ENCODE measurements around the gene COL12A1.

COL12A1 gene

GRCh38 chr6:75155631-75156030 is 50.2 kb downstream of the COL12A1 start:
- H3K4me3 ChIP-seq (replicated peaks; ENCODE audit: low read depth, low read length) = no peak overlapping the region
- no peak for DNase-seq (ENCODE audit: extremely low read depth, low read depth)
- TF ChIP-seq CTCF (IDR thresholded peaks at IDR 0.05; ENCODE audit: low read depth, low read length, missing control alignments) = no peak

GRCh38 chr6:75154973-75155372 is 50.9 kb downstream of the COL12A1 start:
- H3K4me3 ChIP-seq (replicated peaks; ENCODE audit: low read depth, low read length) = no peak overlapping the region
- DNase-seq (ENCODE audit: extremely low read depth, low read depth) = no peak
- TF ChIP-seq CTCF (IDR thresholded peaks at IDR 0.05; ENCODE audit: low read depth, low read length, missing control alignments) = no peak

DNA sequence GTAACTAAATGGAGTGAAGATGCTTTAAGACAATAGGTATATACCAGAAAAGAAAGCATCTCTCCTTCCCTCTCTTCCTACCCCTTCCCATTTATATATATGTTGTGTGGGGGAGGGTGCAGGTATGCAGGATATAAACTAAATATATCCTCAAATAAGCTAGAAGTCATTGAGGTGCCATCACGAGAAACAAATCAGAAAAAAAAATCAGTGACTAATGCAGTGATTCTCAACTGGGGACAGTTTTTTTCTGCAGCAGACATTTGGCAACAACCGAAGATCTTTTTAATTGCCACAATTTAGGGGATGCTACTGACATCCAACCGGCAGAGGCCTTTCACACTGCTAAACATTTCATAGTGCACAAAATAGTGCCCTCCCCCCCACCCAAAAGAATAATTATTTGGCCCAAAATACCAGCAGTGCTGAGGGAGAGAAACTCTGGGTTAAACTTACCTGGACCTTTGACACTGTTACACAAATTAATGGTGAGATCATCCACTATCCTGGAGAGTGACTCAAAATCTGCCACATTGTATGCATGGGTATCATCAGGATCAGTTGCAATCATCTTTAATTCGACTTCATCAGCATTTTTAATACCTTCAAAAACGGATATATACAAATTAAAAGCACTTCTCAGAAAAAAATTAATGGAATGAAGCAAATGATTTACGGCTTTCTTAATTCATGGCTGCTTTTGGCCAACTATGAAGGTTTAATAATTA is 55.0 kb downstream of the COL12A1 start:
- no peak for TF ChIP-seq CTCF (IDR thresholded peaks at IDR 0.05; ENCODE audit: low read depth, low read length, missing control alignments)
- H3K4me3 ChIP-seq (replicated peaks; ENCODE audit: low read depth, low read length) = no peak overlapping the region
- DNase-seq (ENCODE audit: extremely low read depth, low read depth) = no peak

GRCh38 chr6:75149696-75150095 is 56.2 kb downstream of the COL12A1 start:
- DNase-seq (ENCODE audit: extremely low read depth, low read depth) = no peak
- TF ChIP-seq CTCF (IDR thresholded peaks at IDR 0.05; ENCODE audit: low read depth, low read length, missing control alignments) = no peak
- no peak overlapping the region for H3K4me3 ChIP-seq (replicated peaks; ENCODE audit: low read depth, low read length)

- no peak overlapping the region for H3K4me3 ChIP-seq (replicated peaks; ENCODE audit: low read depth, low read length)
- DNase-seq (ENCODE audit: extremely low read depth, low read depth) = no peak
- TF ChIP-seq CTCF (IDR thresholded peaks at IDR 0.05; ENCODE audit: low read depth, low read length, missing control alignments) = no peak
Measured at GRCh38 chr6:75149240-75149639, 56.6 kb downstream of the COL12A1 start.

- no peak for DNase-seq (ENCODE audit: extremely low read depth, low read depth)
- TF ChIP-seq CTCF (IDR thresholded peaks at IDR 0.05; ENCODE audit: low read depth, low read length, missing control alignments) = no peak
- H3K4me3 ChIP-seq (replicated peaks; ENCODE audit: low read depth, low read length) = no peak overlapping the region
Measured at GRCh38 chr6:75147512-75147911, 58.3 kb downstream of the COL12A1 start.

DNA sequence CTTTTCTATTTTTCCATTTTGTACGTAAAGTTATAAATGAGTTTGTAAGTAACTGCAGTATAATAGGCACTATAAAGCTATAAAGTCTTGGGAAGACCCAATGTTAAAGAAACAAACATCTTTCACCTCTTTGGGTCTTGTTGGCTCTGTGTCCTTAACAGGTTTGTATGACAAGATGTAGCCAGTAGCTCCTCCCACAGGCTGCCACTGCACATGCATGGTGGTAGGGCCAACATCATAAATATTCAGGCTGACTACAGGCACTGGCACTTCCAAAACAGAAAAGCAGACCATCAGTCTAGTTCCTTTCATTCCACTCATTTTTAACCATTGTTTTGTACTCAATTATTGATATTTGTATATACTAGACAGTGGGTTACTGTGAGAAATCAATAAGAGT is 59.9 kb downstream of the COL12A1 start:
- H3K4me3 ChIP-seq (replicated peaks; ENCODE audit: low read depth, low read length) = no peak overlapping the region
- no peak for TF ChIP-seq CTCF (IDR thresholded peaks at IDR 0.05; ENCODE audit: low read depth, low read length, missing control alignments)
- DNase-seq (ENCODE audit: extremely low read depth, low read depth) = no peak

All from HFF-Myc (cell line).